Stimulated activated naive CD8-positive, alpha-beta T cell treated with anti-CD3 and anti-CD28 coated beads, Interleukin-15, Interleukin-2, amounts not matched to agents 100 U/mL and 50 U/mL, for 24 hours (primary cell): ENCODE data around the gene IQGAP3.

ENCODE experiments used
- ATAC-seq: fragments of 150-1000 bp; cut with Tn5 transposase; one replicate; pipeline ENCODE4 v1.10.0; 2021
- DNase-seq: peaks from one replicate; pipeline ENCODE4 v3.0.0; 2021

The IQGAP3 gene

GRCh38 chr1:156480411-156481192 lies 91.8 kb downstream of the IQGAP3 start:
- DNase-seq (peak; percentile 85), ATAC-seq (peak; percentile 70)

- no peak for ATAC-seq
- DNase-seq = no peak
Observed at GRCh38 chr1:156480016-156480370, 92.4 kb downstream of the IQGAP3 start.

DNA sequence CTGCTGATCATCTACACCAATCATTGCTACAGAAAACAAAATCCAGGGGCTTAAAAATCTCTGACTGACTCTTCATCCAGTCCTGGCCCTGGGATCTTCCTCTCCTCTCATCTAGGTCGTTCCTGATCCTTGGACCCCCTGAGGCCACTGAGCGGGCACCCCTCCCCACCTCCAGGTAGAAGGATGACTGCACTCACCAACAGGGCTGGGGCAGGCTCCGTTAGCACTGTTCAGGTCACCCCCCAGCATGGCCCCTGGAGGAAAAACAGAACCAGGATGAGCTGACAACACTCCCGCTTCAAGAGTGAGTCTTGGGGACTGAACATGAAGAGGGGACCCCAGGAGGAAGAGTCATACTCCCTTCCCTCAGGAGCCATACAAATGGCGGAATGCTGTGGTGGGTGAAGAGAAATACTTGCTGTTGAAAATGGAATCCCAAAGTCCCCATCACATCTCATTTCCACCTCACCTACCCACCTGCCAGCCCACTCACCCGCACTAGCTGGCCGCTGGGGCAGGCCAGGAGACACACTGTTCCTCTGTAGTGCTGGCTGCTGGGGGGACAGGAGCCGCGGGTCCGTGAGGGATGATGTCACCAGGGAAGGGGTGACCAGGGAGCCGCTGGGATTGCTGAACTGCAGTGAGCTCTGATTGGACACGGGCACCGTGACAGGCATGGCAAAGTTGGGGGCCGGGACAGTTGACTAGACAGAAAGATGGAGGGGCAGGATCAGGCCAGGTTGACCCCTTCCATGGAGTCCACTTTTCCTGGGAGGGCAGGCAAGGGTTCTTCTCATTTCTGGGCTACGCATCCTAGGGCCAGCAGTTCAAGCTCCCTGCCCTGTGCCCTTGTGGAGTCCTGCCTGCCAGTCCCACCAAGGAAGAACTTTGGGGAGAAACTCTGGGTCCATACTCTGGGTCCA lies 93.0 kb downstream of the IQGAP3 start:
- DNase-seq = no peak
- no peak for ATAC-seq

GRCh38 chr1:156478250-156478627 lies 94.1 kb downstream of the IQGAP3 start:
- DNase-seq (no peak), ATAC-seq (no peak)

- no peak for DNase-seq
- no peak for ATAC-seq
Observed at GRCh38 chr1:156477526-156478249, 94.7 kb downstream of the IQGAP3 start.

GRCh38 chr1:156476501-156477298 lies 95.7 kb downstream of the IQGAP3 start:
- peak; percentile 75 for DNase-seq
- peak; percentile 61 for ATAC-seq

DNA sequence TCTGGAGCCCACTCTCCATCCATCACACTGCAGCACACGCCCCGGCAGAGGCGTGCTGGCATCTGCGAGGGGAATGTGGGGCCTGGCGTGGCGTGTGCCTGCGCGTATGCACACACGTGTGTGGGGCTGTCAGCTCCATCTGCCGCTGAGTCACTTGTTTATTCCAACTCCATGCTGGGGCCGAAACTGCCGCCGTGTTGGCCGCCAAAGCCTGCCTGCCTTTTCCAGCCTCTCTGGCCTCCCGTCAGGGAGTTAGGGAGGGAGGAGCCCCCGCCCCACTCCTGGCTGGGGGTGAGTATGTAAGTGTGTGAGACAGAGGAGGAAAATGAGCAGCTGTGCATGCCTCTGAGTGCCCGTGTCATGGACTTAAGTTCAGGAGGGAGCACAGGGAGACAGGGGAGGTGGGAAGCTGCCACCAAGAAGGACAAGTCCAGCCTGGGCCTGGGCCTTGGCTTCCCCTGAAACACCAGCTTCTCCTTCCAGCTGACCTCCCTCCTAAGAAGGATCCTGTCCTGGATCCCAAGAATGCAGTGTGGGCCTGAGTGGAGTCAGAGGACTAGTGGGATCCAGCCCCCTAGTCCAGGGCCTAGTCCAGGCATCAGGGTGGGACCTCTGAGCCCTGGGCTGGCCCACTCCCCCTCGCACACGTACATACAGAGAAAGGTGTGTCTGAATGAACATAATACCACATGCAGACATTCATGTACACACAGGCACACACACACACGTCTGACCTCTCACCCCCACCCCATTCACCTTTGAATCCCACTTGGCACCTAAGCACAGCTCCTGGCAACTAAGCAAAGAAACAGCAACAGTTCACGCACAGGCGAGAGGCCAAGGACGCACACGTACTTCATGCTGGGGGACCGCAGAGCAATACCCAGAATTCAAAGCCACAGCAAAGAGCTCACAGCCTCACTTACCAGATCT lies 96.5 kb downstream of the IQGAP3 start:
- no peak for ATAC-seq

More for the DNA sequence above, 96.5 kb downstream of the IQGAP3 start:
- no peak for DNase-seq
